ENCODE results near the gene NSMF.
"Not testable (repeated sequence)": the region's sequence is repeated elsewhere in the genome, so short reads cannot be mapped to it uniquely, and the experiment has no call there.

NSMF gene

GRCh38 chr9:137410891-137411249 is 48.3 kb downstream of the NSMF start:
- no peak overlapping the region for H3K27ac ChIP-seq
- TF ChIP-seq CTCF (conservative IDR thresholded peaks at IDR 0.05): no peak

- H3K27ac ChIP-seq: not testable (repeated sequence)
Measured at GRCh38 chr9:137410236-137410890, 48.8 kb downstream of the NSMF start.

DNA sequence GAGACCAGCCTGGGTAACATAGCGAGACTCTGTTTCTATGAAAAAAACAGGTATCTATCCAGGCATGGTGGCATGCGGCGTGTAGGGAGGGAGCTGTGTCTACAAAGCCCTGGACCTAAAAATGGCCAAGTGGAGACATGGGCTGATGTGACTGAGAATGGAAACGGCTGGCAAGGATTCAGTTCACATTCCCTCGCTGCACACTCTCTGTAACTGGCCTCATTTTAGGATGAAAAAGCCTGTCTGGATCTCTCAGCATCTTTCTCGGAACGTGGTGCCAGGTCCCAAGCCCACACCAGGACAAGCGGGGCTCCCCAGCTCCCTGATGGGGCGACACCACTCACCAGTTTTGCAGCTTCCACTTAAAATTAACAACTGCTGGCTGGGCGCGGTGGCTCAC is 49.6 kb downstream of the NSMF start:
- no peak overlapping the region for H3K27ac ChIP-seq
- TF ChIP-seq CTCF (conservative IDR thresholded peaks at IDR 0.05): no peak

GRCh38 chr9:137408651-137409405 is 50.3 kb downstream of the NSMF start:
- no peak for TF ChIP-seq CTCF (conservative IDR thresholded peaks at IDR 0.05)
- no peak overlapping the region for H3K27ac ChIP-seq

GRCh38 chr9:137407590-137408300 is 51.4 kb downstream of the NSMF start:
- H3K27ac ChIP-seq: peak overlapping the region; percentile 60; the same call in 1 of the 2 replicates
- no peak for TF ChIP-seq CTCF (conservative IDR thresholded peaks at IDR 0.05)

DNA sequence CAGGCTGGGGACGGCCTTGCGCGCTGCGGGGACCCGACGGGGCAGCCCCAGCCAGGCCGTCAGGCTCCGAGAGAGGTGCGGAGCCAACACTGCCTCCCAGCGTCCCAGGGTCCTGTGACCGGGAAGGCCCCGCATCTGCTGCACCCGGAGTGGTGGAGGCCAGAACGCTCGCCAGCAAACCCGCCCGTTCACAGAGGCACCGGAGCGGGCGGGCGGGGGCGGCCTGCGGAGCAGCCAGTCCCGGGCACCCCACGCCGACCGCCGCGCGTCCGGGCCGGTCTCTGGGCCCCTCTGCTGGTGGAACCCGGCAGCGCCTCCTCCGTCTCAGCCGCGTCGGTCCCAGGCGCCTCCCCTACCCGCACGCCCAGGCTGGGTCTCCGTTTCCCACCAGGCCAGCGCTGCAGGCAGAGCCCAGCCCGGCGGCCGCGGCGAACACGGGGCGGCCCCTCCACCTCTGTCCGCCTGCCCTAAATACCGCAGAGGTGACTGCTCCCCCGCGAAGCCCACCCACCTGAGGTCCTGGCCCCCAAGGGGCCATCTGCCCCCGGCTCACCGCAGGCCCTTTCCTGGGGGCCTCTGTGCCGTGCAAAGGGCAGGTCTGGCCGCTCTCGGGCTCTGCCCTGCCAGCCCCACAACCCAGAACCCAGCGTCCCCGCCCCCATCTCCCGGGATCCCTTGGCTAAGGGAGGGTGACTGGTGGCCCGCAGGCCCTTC is 52.1 kb downstream of the NSMF start:
- peak overlapping the region; percentile 60; the same call in 1 of the 2 replicates for H3K27ac ChIP-seq
- peak; percentile 88 for TF ChIP-seq CTCF (conservative IDR thresholded peaks at IDR 0.05)

- peak overlapping the region; percentile 60; the same call in 1 of the 2 replicates for H3K27ac ChIP-seq
- no peak for TF ChIP-seq CTCF (conservative IDR thresholded peaks at IDR 0.05)
Measured at GRCh38 chr9:137406085-137406760, 52.9 kb downstream of the NSMF start.

Measured in VCaP (cell line).